ENCODE data around the gene XKR8. TPM values are rescaled to one million over a fixed set of nuclear protein-coding genes. Genes with fewer than 3 reads are reported as not detected.

XKR8 gene
- total RNA-seq, 1 experiment from 2014 or later, result 2.8 TPM

DNA sequence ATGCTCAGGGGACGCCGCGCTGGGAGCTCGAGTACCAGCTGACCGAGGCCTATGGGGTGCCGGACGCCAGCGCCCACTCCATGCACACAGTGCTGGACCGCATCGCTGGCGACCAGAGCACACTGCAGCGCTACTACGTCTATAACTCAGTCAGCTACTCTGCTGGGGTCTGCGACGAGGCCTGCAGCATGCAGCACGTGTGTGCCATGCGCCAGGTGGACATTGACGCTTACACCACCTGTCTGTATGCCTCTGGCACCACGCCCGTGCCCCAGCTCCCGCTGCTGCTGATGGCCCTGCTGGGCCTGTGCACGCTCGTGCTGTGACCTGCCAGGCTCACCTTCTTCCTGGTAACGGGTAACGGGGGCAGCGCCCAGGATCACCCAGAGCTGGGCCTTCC lies 1.3 kb upstream of the XKR8 start:
- POLR2A ChIA-PET, result interaction anchor here (0.6 to 2.6 kb wide), 4 partner anchors 10 to 177 kb away, joined by 4 to 21 read pairs (median 5); partner anchors contain the start of gene EYA3
- peaks cover 15% of the 10 kb centered on the region for H3K4me1 Mint-ChIP-seq (ENCODE audit: insufficient read depth, unreplicated experiment)
- no TSS peak for BruUV-seq (replicated peaks)

DNA sequence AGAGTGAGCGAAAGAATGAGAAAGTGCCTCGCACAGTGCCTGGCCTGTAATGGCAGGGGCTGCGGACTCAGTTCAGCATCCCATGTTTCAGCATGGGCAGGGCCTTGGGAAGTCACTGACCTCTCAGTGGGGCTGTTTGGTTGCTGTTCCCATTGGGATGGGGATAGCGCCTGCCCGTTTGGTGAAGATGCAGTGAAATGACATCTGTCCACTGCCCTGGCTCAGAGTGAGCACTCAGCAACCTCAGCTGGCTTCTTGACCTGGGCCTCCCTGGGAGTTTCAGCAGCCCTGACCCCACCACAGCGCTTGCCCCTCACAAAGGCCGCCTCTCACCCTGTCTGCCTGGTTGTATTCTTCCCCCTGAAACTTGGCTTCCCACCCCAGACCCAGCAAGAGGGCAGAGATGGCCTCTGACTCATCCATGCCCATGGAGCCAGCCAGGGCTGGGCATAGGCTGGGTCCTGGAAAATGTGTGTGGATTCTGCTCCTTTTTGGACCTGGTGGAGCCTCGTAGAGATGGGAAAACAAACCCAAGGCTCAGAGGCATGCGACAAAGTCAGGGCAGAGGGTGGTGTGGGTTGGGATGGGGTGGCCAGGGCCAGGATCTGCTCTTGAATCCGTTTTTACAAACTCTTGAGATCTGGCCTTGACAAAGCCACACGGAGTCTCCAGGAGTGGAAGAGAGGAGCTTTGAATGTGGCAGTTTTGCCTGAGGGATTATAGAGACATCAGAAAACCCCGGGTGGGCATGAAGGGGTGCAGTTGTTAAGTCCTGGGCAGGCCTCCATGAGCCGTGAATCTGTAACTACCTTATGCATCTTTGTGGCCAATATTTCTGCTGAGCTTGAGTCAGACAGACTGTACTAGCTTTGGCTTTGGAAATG lies 1.2 kb downstream of the XKR8 start:
- peaks cover 18% of the 10 kb centered on the region for H3K36me3 Mint-ChIP-seq (ENCODE audit: insufficient read depth, unreplicated experiment)
- intact Hi-C loops (cut with micrococcal nuclease), result loop anchor here (1.0 kb wide), 1 partner anchor 18 kb away; no protein-coding TSS in a partner anchor
- H3K27me3 Mint-ChIP-seq (ENCODE audit: insufficient read depth, unreplicated experiment), result no peaks in the 10 kb centered on the region
- BruUV-seq (replicated peaks), result TSS peak; percentile 26
- CTCF ChIA-PET, result interaction anchor here (0.6 to 0.9 kb wide), 5 partner anchors 10 to 1523 kb away, joined by 3 read pairs; no protein-coding TSS in a partner anchor
- peaks cover 15% of the 10 kb centered on the region for H3K4me1 Mint-ChIP-seq (ENCODE audit: insufficient read depth, unreplicated experiment)
- TF ChIP-seq, protein P1, sequence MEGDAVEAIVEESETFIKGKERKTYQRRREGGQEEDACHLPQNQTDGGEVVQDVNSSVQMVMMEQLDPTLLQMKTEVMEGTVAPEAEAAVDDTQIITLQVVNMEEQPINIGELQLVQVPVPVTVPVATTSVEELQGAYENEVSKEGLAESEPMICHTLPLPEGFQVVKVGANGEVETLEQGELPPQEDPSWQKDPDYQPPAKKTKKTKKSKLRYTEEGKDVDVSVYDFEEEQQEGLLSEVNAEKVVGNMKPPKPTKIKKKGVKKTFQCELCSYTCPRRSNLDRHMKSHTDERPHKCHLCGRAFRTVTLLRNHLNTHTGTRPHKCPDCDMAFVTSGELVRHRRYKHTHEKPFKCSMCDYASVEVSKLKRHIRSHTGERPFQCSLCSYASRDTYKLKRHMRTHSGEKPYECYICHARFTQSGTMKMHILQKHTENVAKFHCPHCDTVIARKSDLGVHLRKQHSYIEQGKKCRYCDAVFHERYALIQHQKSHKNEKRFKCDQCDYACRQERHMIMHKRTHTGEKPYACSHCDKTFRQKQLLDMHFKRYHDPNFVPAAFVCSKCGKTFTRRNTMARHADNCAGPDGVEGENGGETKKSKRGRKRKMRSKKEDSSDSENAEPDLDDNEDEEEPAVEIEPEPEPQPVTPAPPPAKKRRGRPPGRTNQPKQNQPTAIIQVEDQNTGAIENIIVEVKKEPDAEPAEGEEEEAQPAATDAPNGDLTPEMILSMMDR (IDR thresholded peaks at IDR 0.05; ENCODE audit: unreplicated experiment), result no peak
- H3K27ac Mint-ChIP-seq (ENCODE audit: low read depth, unreplicated experiment), result peak overlapping the region; percentile 20
- no peaks in the 10 kb centered on the region for H3K9me3 Mint-ChIP-seq (ENCODE audit: unreplicated experiment)
- H3K4me3 Mint-ChIP-seq (ENCODE audit: unreplicated experiment), result peak overlapping the region; percentile 79
- peak; percentile 39 for DNase-seq (ENCODE audit: unreplicated experiment)
- POLR2A ChIA-PET, result interaction anchor here (0.6 to 2.6 kb wide), 7 partner anchors 11 to 188 kb away, joined by 3 to 21 read pairs (median 4); partner anchors contain the start of gene STX12

More for the DNA sequence above, 1.3 kb upstream of the XKR8 start:
- peaks cover 10% of the 10 kb centered on the region for H3K36me3 Mint-ChIP-seq (ENCODE audit: insufficient read depth, unreplicated experiment)
- H3K27me3 Mint-ChIP-seq (ENCODE audit: insufficient read depth, unreplicated experiment), result no peaks in the 10 kb centered on the region
- TF ChIP-seq, protein P1 (IDR thresholded peaks at IDR 0.05; ENCODE audit: unreplicated experiment), result no peak
- intact Hi-C loops (cut with micrococcal nuclease), result loop anchor here (5.0 kb wide), 1 partner anchor 101 kb away; no protein-coding TSS in a partner anchor
- H3K27ac Mint-ChIP-seq (ENCODE audit: low read depth, unreplicated experiment), result no peak overlapping the region
- H3K4me3 Mint-ChIP-seq (ENCODE audit: unreplicated experiment), result no peak overlapping the region
- no peaks in the 10 kb centered on the region for H3K9me3 Mint-ChIP-seq (ENCODE audit: unreplicated experiment)
- CTCF ChIA-PET, result interaction anchor here (1.2 to 1.7 kb wide), 2 partner anchors 11 to 19 kb away, joined by 4 read pairs; no protein-coding TSS in a partner anchor
- no peak for DNase-seq (ENCODE audit: unreplicated experiment)

DNA sequence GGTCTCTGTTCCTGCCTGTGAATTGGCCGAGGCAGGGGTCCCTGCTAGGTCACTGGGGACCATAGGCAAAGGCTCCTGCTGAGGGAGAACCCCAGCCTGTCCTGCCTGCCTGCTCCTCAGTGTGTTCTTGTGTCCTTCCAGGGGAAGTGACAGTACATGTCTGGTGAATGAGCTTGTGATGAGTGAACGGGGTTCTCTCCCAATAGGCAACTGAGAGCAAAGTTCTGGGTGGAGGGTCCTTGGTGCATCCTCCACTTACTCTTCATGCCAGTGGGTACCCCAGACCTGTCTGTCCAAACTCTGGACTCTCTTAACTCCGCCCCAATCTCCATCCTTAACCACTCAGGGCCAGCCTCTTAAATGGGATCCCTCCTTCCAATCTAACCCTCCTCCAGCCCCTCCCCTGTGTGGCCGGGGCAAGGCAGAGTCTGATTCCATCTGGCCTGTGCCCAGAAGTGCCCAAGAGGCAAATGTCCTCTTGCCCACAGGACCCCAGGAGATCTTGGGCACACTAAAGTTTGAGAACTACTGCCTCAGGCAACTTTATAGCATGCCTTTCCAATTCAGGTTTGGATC lies 2.0 kb downstream of the XKR8 start:
- TF ChIP-seq, protein P1 (IDR thresholded peaks at IDR 0.05; ENCODE audit: unreplicated experiment), result no peak
- intact Hi-C loops (cut with micrococcal nuclease), result no loop called here
- POLR2A ChIA-PET, result interaction anchor here (0.8 to 1.4 kb wide), 3 partner anchors 12 to 130 kb away, joined by 3 to 4 read pairs (median 4); no protein-coding TSS in a partner anchor
- BruUV-seq (replicated peaks), result no TSS peak
- peak; percentile 31 for DNase-seq (ENCODE audit: unreplicated experiment)
- H3K4me3 Mint-ChIP-seq (ENCODE audit: unreplicated experiment), result peak overlapping the region; percentile 79
- H3K9me3 Mint-ChIP-seq (ENCODE audit: unreplicated experiment), result no peaks in the 10 kb centered on the region
- no peaks in the 10 kb centered on the region for H3K27me3 Mint-ChIP-seq (ENCODE audit: insufficient read depth, unreplicated experiment)
- CTCF ChIA-PET, result interaction anchor here (0.6 to 0.7 kb wide), 2 partner anchors 98 to 236 kb away, joined by 3 read pairs; no protein-coding TSS in a partner anchor
- H3K4me1 Mint-ChIP-seq (ENCODE audit: insufficient read depth, unreplicated experiment), result peaks cover 18% of the 10 kb centered on the region
- peak overlapping the region; percentile 20 for H3K27ac Mint-ChIP-seq (ENCODE audit: low read depth, unreplicated experiment)
- H3K36me3 Mint-ChIP-seq (ENCODE audit: insufficient read depth, unreplicated experiment), result peaks cover 22% of the 10 kb centered on the region

DNA sequence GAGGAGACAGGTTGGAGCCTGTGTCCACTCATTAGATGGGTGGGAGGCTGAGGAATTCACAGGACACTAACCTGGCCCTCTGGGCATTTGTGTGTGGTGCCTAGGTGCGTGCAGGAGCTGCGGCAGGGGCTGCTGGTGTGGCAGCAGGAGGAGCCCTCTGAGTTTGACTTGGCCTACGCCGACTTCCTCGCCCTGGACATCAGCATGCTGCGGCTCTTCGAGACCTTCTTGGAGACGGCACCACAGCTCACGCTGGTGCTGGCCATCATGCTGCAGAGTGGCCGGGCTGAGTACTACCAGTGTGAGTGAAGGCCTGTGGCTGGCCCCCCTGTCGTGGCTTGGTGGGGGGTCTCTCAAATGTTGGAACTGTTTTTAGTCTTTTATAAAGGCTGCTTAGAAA lies 3.6 kb downstream of the XKR8 start:
- H3K9me3 Mint-ChIP-seq (ENCODE audit: unreplicated experiment), result no peaks in the 10 kb centered on the region
- CTCF ChIA-PET, result no interaction called here
- H3K27me3 Mint-ChIP-seq (ENCODE audit: insufficient read depth, unreplicated experiment), result no peaks in the 10 kb centered on the region
- peaks cover 30% of the 10 kb centered on the region for H3K4me1 Mint-ChIP-seq (ENCODE audit: insufficient read depth, unreplicated experiment)
- POLR2A ChIA-PET, result no interaction called here
- peaks cover 32% of the 10 kb centered on the region for H3K36me3 Mint-ChIP-seq (ENCODE audit: insufficient read depth, unreplicated experiment)
- DNase-seq (ENCODE audit: unreplicated experiment), result no peak
- H3K4me3 Mint-ChIP-seq (ENCODE audit: unreplicated experiment), result no peak overlapping the region
- no peak overlapping the region for H3K27ac Mint-ChIP-seq (ENCODE audit: low read depth, unreplicated experiment)
- TF ChIP-seq, protein P1 (IDR thresholded peaks at IDR 0.05; ENCODE audit: unreplicated experiment), result no peak
- BruUV-seq (replicated peaks), result no TSS peak
- intact Hi-C loops (cut with micrococcal nuclease), result no loop called here
